K562 (cell line): ENCODE results near the gene POU2AF3. TPM values are rescaled to one million over a fixed set of nuclear protein-coding genes. Genes with fewer than 3 reads are reported as not detected.

ENCODE experiments used
- ATAC-seq: fragments of 200-7000 bp; cut with Tn5 transposase; 3 replicates; pipeline ENCODE4 v1.9.1; 2020; ENCODE audit warnings: moderate library complexity
- BruUV-seq: library from RNA; stranded (reverse); fragments of 400-500 nt; replicated peaks from 2 replicates; lab custom pipeline; 2021; lab: Mats Ljungman, UMichigan
- CTCF ChIA-PET: fragments of 300-600 bp; formaldehyde crosslinking; extraction: SDS; loops from one replicate; lab custom pipeline; 2021; ENCODE audit warnings: low intra/inter-chr PET ratio; lab: Yijun Ruan, JAX
- POLR2A ChIA-PET: fragments of 300-600, 350-650 bp; sonication (Branson Sonifier 250); formaldehyde crosslinking; extraction: SDS; loops from one replicate; lab custom pipeline; 2021; ENCODE audit warnings: antibody characterized with exemption, inconsistent platforms; lab: Yijun Ruan, JAX
- DNase-seq, 4 experiments: peaks; one replicate each; pipeline versions ENCODE4 v3.0.0 to v3.0.0-alpha.2; 2011 to 2018; ENCODE audit warnings: low spot score in 3 of 4, mixed read lengths in 3 of 4; ENCODE audit errors: extremely low read depth in 1 of 4
- FAIRE-seq: peaks from 2 replicates; lab custom pipeline; 2011; peaks lifted over from hg19 to GRCh38; lab: Jason Lieb, UNC
- H2AFZ ChIP-seq: 2 replicates; pipeline ENCODE4 v1.6.0; 2011; ENCODE audit warnings: low read depth, low read length, control low read depth, inconsistent platforms
- H3K27ac ChIP-seq: fragments of 200-600 bp; 3 replicates; pipeline ENCODE4 v1.8.0; 2011; ENCODE audit warnings: low read depth, mild to moderate bottlenecking, control low read depth, inconsistent platforms, low read length, moderate library complexity, mixed read lengths; ENCODE audit errors: extremely low read depth
- H3K27me3 ChIP-seq, 2 experiments: fragments of 300-600 bp in 1 of 2; 2 replicates in 1 of 2; 3 replicates in 1 of 2; pipeline versions ENCODE4 v1.6.0 to v1.8.0; 2011; ENCODE audit warnings: inconsistent platforms in 2 of 2, low read length in 2 of 2, mild to moderate bottlenecking in 1 of 2, mixed read lengths in 1 of 2, moderate library complexity in 1 of 2; ENCODE audit not compliant: control insufficient read depth in 2 of 2, insufficient read depth in 2 of 2
- H3K36me3 ChIP-seq: fragments of 300-600 bp; 3 replicates; pipeline ENCODE4 v1.8.0; 2011; ENCODE audit warnings: mild to moderate bottlenecking, low read length, inconsistent platforms; ENCODE audit not compliant: control insufficient read depth, insufficient read depth
- H3K4me1 ChIP-seq, 2 experiments: fragments of 200-600 bp in 1 of 2; replicated peaks in 1 of 2; 2 replicates in 1 of 2; 3 replicates in 1 of 2; pipeline versions ENCODE4 v1.5.1 to v1.8.0; 2011; ENCODE audit warnings: inconsistent platforms in 2 of 2, low read length in 2 of 2, mild to moderate bottlenecking in 1 of 2, mixed read lengths in 1 of 2, moderate library complexity in 1 of 2; ENCODE audit not compliant: control insufficient read depth in 2 of 2, insufficient read depth in 2 of 2
- H3K4me2 ChIP-seq: 2 replicates; pipeline ENCODE4 v1.6.1; 2011; ENCODE audit warnings: low read length, control low read depth, inconsistent platforms, mixed read lengths; ENCODE audit not compliant: insufficient read depth
- H3K4me3 ChIP-seq: fragments of 200-600 bp; sonication (generic), shearing (Covaris generic); 2 replicates; pipeline ENCODE4 v1.5.1; 2016; ENCODE audit warnings: control low read depth, inconsistent platforms
- H3K79me2 ChIP-seq: fragments of 200-600 bp; 3 replicates; pipeline ENCODE4 v1.8.0; 2011; ENCODE audit warnings: low read length, inconsistent platforms; ENCODE audit not compliant: control insufficient read depth, insufficient read depth
- H3K9ac ChIP-seq, 2 experiments: 2 replicates each; pipeline versions ENCODE4 v1.6.0 to v1.6.1; 2011; ENCODE audit warnings: low read depth in 2 of 2, low read length in 2 of 2, control low read depth in 1 of 2, inconsistent platforms in 1 of 2, mild to moderate bottlenecking in 1 of 2, mixed read lengths in 1 of 2; ENCODE audit not compliant: insufficient read depth in 1 of 2
- H3K9me1 ChIP-seq: one replicate; pipeline ENCODE4 v1.6.0; 2011; ENCODE audit warnings: inconsistent platforms, mild to moderate bottlenecking, low read length, moderate library complexity; ENCODE audit not compliant: control insufficient read depth, insufficient read depth
- H3K9me3 ChIP-seq: replicated peaks from 2 replicates; pipeline ENCODE4 v1.5.1; 2011; ENCODE audit warnings: low read depth, low read length, inconsistent platforms; ENCODE audit not compliant: control insufficient read depth, insufficient read depth
- H4K20me1 ChIP-seq: replicated peaks from 2 replicates; pipeline ENCODE4 v1.6.1; 2011; ENCODE audit warnings: low read length, inconsistent platforms, mixed read lengths; ENCODE audit not compliant: control insufficient read depth, insufficient read depth
- BRCA1 ChIP-seq, 2 experiments: fragments of 450-650 bp in 1 of 2; sonication (generic) in 1 of 2; formaldehyde crosslinking in 1 of 2; IDR thresholded peaks; 2 replicates each; pipeline versions ENCODE4 v1.5.0 to v1.6.1; 2017 to 2020; ENCODE audit warnings: mild to moderate bottlenecking in 1 of 2, missing genetic modification reagents in 1 of 2
- CHD1 ChIP-seq: fragments of 200-600 bp; sonication (generic); IDR thresholded peaks from one replicate; pipeline ENCODE4 v1.6.1; 2012; ENCODE audit warnings: mild to moderate bottlenecking, moderate library complexity, low read length, inconsistent platforms
- ELF2 ChIP-seq: fragments of 250-450 bp; sonication (Bioruptor Pico); IDR thresholded peaks from 2 replicates; pipeline ENCODE4 v1.5.0; 2021; ENCODE audit warnings: mild to moderate bottlenecking
- FOXM1 ChIP-seq, 2 experiments: fragments of 450-650 bp in 1 of 2; sonication (generic) in 1 of 2; formaldehyde crosslinking in 1 of 2; IDR thresholded peaks; 2 replicates each; pipeline versions ENCODE4 v1.6.1 to v1.9.0; 2017 to 2022; ENCODE audit warnings: low read depth in 2 of 2, mild to moderate bottlenecking in 2 of 2, missing genetic modification reagents in 1 of 2, moderate library complexity in 1 of 2
- HMG20B ChIP-seq: fragments of 250-450 bp; sonication (Bioruptor Pico); IDR thresholded peaks from 2 replicates; pipeline ENCODE4 v1.5.0; 2021; ENCODE audit warnings: mild to moderate bottlenecking
- KAT8 ChIP-seq: fragments of 450-650 bp; IDR thresholded peaks from 2 replicates; pipeline ENCODE4 v1.6.1; 2016; ENCODE audit warnings: low read depth, mild to moderate bottlenecking
- KDM1A ChIP-seq, 2 experiments: fragments of 450-650 bp; IDR thresholded peaks; 2 replicates each; pipeline ENCODE4 v1.6.1; 2016; ENCODE audit warnings: mild to moderate bottlenecking in 2 of 2
- KDM2B ChIP-seq: fragments of 250-450 bp; sonication (Bioruptor Pico); IDR thresholded peaks from 2 replicates; pipeline ENCODE4 v1.8.0; 2021; ENCODE audit warnings: mild to moderate bottlenecking, moderate library complexity
- LEF1 ChIP-seq: fragments of 450-650 bp; IDR thresholded peaks from 2 replicates; pipeline ENCODE4 v1.6.1; 2016; ENCODE audit warnings: mild to moderate bottlenecking
- SAP30 ChIP-seq: fragments of 200-600 bp; sonication (generic); IDR thresholded peaks from 2 replicates; pipeline ENCODE4 v1.6.1; 2012; ENCODE audit warnings: borderline replicate concordance, low read depth, mild to moderate bottlenecking, moderate library complexity, low read length, control low read depth, inconsistent platforms; ENCODE audit not compliant: insufficient read depth, poor library complexity, severe bottlenecking
- SIX5 ChIP-seq, 2 experiments: IDR thresholded peaks; 2 replicates each; pipeline ENCODE4 v1.6.1; 2011; ENCODE audit warnings: low read length in 2 of 2, borderline replicate concordance in 1 of 2, low read depth in 1 of 2, mild to moderate bottlenecking in 1 of 2, moderate library complexity in 1 of 2; ENCODE audit not compliant: insufficient read depth in 1 of 2
- STAT5A ChIP-seq: IDR thresholded peaks from 2 replicates; pipeline ENCODE4 v1.6.1; 2012; ENCODE audit warnings: low read length, inconsistent platforms, borderline replicate concordance
- TAF1 ChIP-seq: IDR thresholded peaks from 2 replicates; pipeline ENCODE4 v1.6.1; 2011; ENCODE audit warnings: mild to moderate bottlenecking, low read length, moderate library complexity; ENCODE audit not compliant: insufficient read depth, control insufficient read depth, severe bottlenecking; ENCODE audit errors: extremely low read depth
- XRCC5 ChIP-seq: fragments of 200-400 bp; formaldehyde crosslinking; IDR thresholded peaks from 2 replicates; pipeline ENCODE4 v1.6.1; 2017; ENCODE audit warnings: low read depth, mild to moderate bottlenecking, low read length
- ZNF551 ChIP-seq: fragments of 250-450 bp; sonication (Bioruptor Pico); IDR thresholded peaks from 2 replicates; pipeline ENCODE4 v1.5.0; 2021; ENCODE audit warnings: mild to moderate bottlenecking, moderate library complexity
- ZNF668 ChIP-seq: fragments of 250-450 bp; sonication (Bioruptor Pico); IDR thresholded peaks from 2 replicates; pipeline ENCODE4 v1.8.0; 2022; ENCODE audit warnings: mild to moderate bottlenecking, inconsistent platforms
- ZNF740 ChIP-seq, 3 experiments: fragments of 200-800 bp in 1 of 3; sonication (Bioruptor generic) in 1 of 3; sonication (generic) in 1 of 3; formaldehyde crosslinking in 1 of 3; IDR thresholded peaks; 2 replicates each; pipeline versions ENCODE4 v1.6.1 to v1.8.0; 2016 to 2022; ENCODE audit warnings: mild to moderate bottlenecking in 2 of 3, missing compliant biosample characterization in 2 of 3, missing genetic modification characterization in 2 of 3, missing genetic modification reagents in 1 of 3
- WGBS: fragments of 100-300 bp; shearing (Covaris generic); methylation state at CpG from one replicate; pipeline ENCODE4 v1.1.6; 2016; ENCODE audit warnings: low coverage, mixed read lengths; ENCODE audit not compliant: insufficient coverage; ENCODE audit errors: missing lambda C conversion rate; 5-methylcytosine and 5-hydroxymethylcytosine counted together
- in situ Hi-C: fragments of 300-500 bp; cut with MboI; formaldehyde crosslinking; loops from 4 replicates; pipeline ENCODE4 v1.15.0; 2018; ENCODE audit warnings: inconsistent platforms, mixed read lengths
- intact Hi-C: fragments of 100-400 bp; cut with micrococcal nuclease; formaldehyde crosslinking; loops from 2 replicates; pipeline ENCODE4 v1.14.2; 2022
- polyA plus RNA-seq, 8 experiments: library from polyadenylated mRNA; depleted of rRNA in 4 of 8; stranded (reverse) in 5 of 8; unstranded in 3 of 8; fragments of >200 nt; fragmentation: Nextera tagmentation in 2 of 8; fragmentation: Illumina TruSeq in 1 of 8; extraction: Ambion mirVana in 2 of 8; extraction: Trizol in 1 of 8; gene quantifications; 2 replicates each; pipeline versions ENCODE4 v1.2.1 to v1.2.3, GENCODE V29; 2011 to 2014; ENCODE audit warnings: inconsistent platforms in 1 of 8, missing spikeins in 1 of 8
- total RNA-seq, 7 experiments: library from RNA; depleted of rRNA in 6 of 7; stranded (reverse); fragments of >200 nt in 6 of 7; fragmentation: Illumina TruSeq in 2 of 7; extraction: Trizol in 2 of 7; gene quantifications; 2 replicates each; pipeline versions ENCODE4 v1.2.1 to v1.2.3, GENCODE V29; 2011 to 2021; ENCODE audit warnings: low replicate concordance in 1 of 7
- TF ChIP-seq, protein P1 (sequence below): fragments of 250-450 bp; sonication (Bioruptor Pico); IDR thresholded peaks from 2 replicates; pipeline ENCODE4 v1.8.0; 2021; ENCODE audit warnings: moderate library complexity, mild to moderate bottlenecking, inconsistent platforms

The POU2AF3 gene
- total and polyA plus RNA-seq, 9 of the 15 experiments (the other 6 are each of a cell fraction or from before 2014, with no cell fraction given) = not detected

- ATAC-seq = peak; percentile 54; the same call in 2 of the 3 replicates
- no peak overlapping the region for H3K27ac ChIP-seq
- no peak overlapping the region for H3K4me2 ChIP-seq
- POLR2A ChIA-PET = no interaction called here
- intact Hi-C loops = no loop called here
- H3K79me2 ChIP-seq = no peaks in the 10 kb centered on the region
- peaks cover 0 to 5% of the 10 kb centered on the region in 2 experiments; a peak in 1 of 5 replicates for H3K27me3 ChIP-seq
- 0% methylated on average over 14 of the region's 18 CpGs for whole genome bisulfite sequencing
- CTCF ChIA-PET = no interaction called here
- no peaks in the 10 kb centered on the region for H4K20me1 ChIP-seq
- H3K36me3 ChIP-seq = no peaks in the 10 kb centered on the region
- TF ChIP-seq CHD1 (no peak), FOXM1 (IDR thresholded peaks at IDR 0.05; ENCODE audit: low read depth) (no peak), FOXM1 (CRISPR knock-in tag; IDR thresholded peaks at IDR 0.05; ENCODE audit: low read depth) (no peak), HMG20B (no peak), ELF2 (CRISPR knock-in tag) (no peak), ZNF551 (CRISPR knock-in tag) (no peak), LEF1 (no peak), KDM2B (CRISPR knock-in tag) (no peak), TAF1 (no peak), KDM1A (IDR thresholded peaks at IDR 0.05) (no peak), STAT5A (no peak), SIX5 (IDR thresholded peaks at IDR 0.05; ENCODE audit: borderline replicate concordance in 1 of 2, insufficient read depth in 1 of 2, low read depth in 1 of 2, low read length in 2 of 2) (no peak), ZNF740 (CRISPR knock-in tag; IDR thresholded peaks at IDR 0.05) (no peak), ZNF740 (tag; IDR thresholded peaks at IDR 0.05) (no peak), SAP30 (no peak), BRCA1 (IDR thresholded peaks at IDR 0.05) (no peak), BRCA1 (CRISPR knock-in tag; IDR thresholded peaks at IDR 0.05) (no peak), KAT8 (no peak), XRCC5 (no peak), ZNF668 (CRISPR knock-in tag) (no peak)
- TF ChIP-seq, protein P1, sequence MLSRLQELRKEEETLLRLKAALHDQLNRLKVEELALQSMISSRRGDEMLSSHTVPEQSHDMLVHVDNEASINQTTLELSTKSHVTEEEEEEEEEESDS (CRISPR knock-in tag) = no peak
- in situ Hi-C loops = no loop called here
- no TSS peak for BruUV-seq
- no peak overlapping the region for H2AFZ ChIP-seq
- peaks cover 0 to 3% of the 10 kb centered on the region in 2 experiments; a peak in 1 of 5 replicates for H3K4me1 ChIP-seq
- no peak overlapping the region for H3K4me3 ChIP-seq
- DNase-seq = no peak
- no peak for FAIRE-seq
- no peak overlapping the region for H3K9ac ChIP-seq
- H3K9me3 ChIP-seq = no peaks in the 10 kb centered on the region
- H3K9me1 ChIP-seq = no peaks in the 10 kb centered on the region
Measured at GRCh38 chr11:111357150-111358037, 59.0 kb downstream of the POU2AF3 start.
